Brain microvascular endothelial cell (primary cell): ENCODE data around the gene TMEM42.
"Not testable (repeated sequence)": the region's sequence is repeated elsewhere in the genome, so short reads cannot be mapped to it uniquely, and the experiment has no call there.

Experiments used
- DNase-seq: peaks from one replicate; pipeline ENCODE4 v3.0.0-alpha.2; 2020
- H3K27ac ChIP-seq: fragments of 250-450 bp; sonication (Bioruptor Pico); 2 replicates; pipeline ENCODE4 v1.5.1; 2020; ENCODE audit warnings: mild to moderate bottlenecking, moderate library complexity
- H3K27me3 ChIP-seq: fragments of 250-450 bp; sonication (Bioruptor Pico); replicated peaks from 2 replicates; pipeline ENCODE4 v1.5.1; 2020; ENCODE audit warnings: mild to moderate bottlenecking
- H3K36me3 ChIP-seq: fragments of 250-450 bp; sonication (Bioruptor Pico); replicated peaks from 2 replicates; pipeline ENCODE4 v1.5.1; 2020; ENCODE audit warnings: mild to moderate bottlenecking
- H3K4me3 ChIP-seq: 2 replicates; pipeline ENCODE4 v1.5.1; 2011; ENCODE audit warnings: low read depth, mild to moderate bottlenecking, control low read depth, low read length, moderate library complexity
- CTCF ChIP-seq: IDR thresholded peaks from 2 replicates; pipeline ENCODE4 v1.5.1; 2011; ENCODE audit warnings: low read depth, mild to moderate bottlenecking, moderate library complexity, low read length, control low read depth, inconsistent platforms; ENCODE audit errors: missing control alignments
- in situ Hi-C: cut with HindIII; loops from 2 replicates; pipeline ENCODE4 v1.10.0; 2017; ENCODE audit warnings: low sequenced_read_pairs, low pct_ligation_motif_present

TMEM42 gene

DNA sequence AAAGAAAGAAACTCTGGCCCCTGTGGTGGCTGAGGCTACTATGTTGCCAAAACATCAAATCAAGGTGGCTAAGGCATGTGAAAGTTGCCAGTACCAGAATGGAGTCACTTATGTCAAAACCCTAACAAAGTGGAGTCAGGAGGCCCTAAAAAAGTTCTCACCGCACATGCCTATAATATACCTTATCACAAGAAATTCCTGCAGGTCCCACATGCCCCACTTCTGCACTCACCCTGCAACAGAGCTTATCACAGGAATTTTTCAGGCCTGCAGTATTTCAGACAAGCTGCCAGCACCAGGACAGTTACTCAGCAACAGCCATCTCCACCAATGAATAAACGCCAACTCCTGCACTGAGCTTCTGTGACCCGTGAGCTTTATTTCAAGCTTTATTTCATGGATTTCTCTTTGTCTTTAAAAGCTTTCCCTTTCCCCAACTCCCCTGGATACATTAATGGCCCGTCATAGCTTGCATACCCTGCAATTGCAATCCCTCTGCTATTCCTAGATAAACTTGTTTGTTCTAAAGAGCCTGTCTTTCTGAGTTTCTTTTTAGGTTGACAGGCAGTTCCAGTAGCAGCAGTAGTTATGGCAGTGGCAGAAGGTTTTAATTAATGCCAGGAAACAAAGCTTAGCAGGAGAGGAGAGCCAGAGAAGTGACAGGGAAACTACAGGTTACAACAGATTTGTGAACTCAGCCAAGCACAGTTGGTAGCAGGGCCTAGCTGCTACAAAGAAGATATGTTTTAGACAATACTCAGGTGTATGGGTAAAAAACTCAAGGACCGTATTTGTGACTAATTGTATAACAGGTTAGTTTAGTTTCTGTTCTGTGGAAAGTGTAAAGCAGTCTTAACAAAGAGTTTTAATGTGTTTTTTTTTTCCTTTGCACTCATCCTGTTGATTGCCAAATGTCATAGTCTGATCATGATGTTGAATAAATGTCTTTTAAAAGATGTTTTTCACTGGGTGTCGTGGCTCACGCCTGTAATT, 15.9 kb upstream of the TMEM42 start:
- DNase-seq: peak; percentile 57
- TF ChIP-seq CTCF: no peak
- Histone ChIP-seq H3K27me3 (no peaks in the 10 kb centered on the region), H3K27ac (no peak overlapping the region), H3K4me3 (no peak overlapping the region), H3K36me3 (no peaks in the 10 kb centered on the region)
- in situ Hi-C loops: no loop called here

GRCh38 chr3:44848634-44849033, 13.1 kb upstream of the TMEM42 start:
- DNase-seq: no peak
- in situ Hi-C loops: no loop called here
- no peak overlapping the region for H3K27ac ChIP-seq
- H3K4me3 ChIP-seq: no peak overlapping the region
- no peak for TF ChIP-seq CTCF
- H3K27me3 ChIP-seq: no peaks in the 10 kb centered on the region
- H3K36me3 ChIP-seq: no peaks in the 10 kb centered on the region

DNA sequence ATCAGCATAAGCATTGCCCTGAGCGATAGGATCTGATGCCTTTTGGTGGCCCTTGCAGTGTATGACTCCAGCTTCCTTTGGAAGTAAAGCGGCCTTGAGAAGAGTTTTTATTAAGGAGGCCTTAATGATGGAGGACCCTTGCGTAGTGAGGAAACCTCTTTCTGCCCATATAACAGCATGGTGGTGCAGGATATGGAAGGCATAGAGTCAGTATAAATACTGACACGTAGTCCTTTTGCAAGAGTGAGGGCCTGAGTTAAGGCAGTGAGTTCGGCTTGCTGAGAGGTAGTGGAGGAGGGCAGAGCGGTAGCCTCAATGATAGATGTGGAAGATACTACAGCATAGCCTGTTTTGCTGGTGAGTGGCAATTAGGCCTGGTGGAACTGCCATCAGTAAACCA, 5.0 kb upstream of the TMEM42 start:
- H3K36me3 ChIP-seq, H3K27ac ChIP-seq, H3K27me3 ChIP-seq, H3K4me3 ChIP-seq, DNase-seq, in situ Hi-C loops: not testable (repeated sequence)

- Histone ChIP-seq H3K27ac (no peak overlapping the region), H3K36me3 (no peaks in the 10 kb centered on the region), H3K4me3 (no peak overlapping the region), H3K27me3 (no peaks in the 10 kb centered on the region)
- TF ChIP-seq CTCF: no peak
- no peak for DNase-seq
- in situ Hi-C loops: no loop called here
Observed at GRCh38 chr3:44860117-44860516, 1.6 kb upstream of the TMEM42 start.

DNA sequence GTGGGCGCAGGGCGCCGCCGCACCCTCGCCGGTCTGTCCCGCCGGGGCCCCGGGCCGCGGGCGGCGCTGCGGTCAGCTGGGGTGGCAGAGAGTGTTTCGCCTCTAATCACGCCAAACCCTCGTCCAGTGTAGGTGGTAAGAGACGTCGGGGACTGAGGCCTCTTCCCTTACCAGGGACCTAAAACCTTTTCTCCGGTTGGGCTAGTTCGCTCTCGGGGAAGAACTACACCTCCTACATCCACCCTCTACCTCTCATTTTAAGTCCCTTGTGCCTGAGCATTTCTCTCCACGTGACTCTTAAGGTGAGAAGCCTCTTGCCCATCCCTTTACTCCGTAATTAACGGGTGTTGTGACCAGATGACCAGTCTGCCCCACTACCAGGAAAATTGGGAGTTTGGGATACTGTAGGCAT, 520 bp downstream of the TMEM42 start:
- H3K27me3 ChIP-seq: no peaks in the 10 kb centered on the region
- peak overlapping the region; percentile 66 for H3K4me3 ChIP-seq
- in situ Hi-C loops: no loop called here
- DNase-seq: peak; percentile 7
- no peaks in the 10 kb centered on the region for H3K36me3 ChIP-seq
- peak overlapping the region; percentile 87 for H3K27ac ChIP-seq
- TF ChIP-seq CTCF: no peak

DNA sequence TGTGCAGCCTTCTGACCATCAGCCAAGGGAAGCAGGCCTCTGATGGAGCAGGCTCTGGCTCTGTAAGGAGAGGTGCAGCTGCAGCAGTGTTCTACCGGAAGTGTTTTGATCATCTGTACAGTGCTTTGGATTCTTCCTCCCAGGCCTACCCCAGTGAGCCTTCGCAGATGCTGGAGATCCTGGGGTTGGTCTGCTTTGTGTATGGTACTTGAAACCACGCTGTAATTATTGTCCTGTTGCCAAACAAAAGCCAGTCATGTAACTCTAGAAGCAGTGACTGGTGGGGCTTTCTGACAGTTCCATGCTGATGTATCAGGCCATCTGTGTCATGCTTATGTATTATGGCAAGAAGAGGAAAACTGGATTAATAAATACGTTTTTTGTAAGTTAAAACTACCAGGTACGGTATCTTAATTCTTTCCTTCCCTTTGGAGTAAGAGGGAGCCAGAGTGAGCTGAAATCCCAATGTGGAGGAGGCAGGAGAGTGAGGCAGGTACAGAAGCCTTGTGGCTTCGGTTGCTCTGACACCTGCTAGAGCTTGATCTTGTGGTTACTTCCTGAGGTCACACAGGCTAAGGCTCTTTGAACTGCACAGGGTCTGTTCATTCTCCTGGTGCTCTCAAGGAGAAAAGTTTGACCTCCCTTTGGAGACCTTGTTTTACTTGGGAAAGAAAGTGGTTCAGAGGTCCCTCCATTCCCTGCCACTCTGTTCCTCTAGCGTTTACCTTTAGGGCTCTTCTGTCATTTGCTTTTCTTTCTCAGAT, 3.7 kb downstream of the TMEM42 start:
- Histone ChIP-seq H3K36me3 (no peaks in the 10 kb centered on the region), H3K27ac (no peak overlapping the region), H3K27me3 (no peaks in the 10 kb centered on the region), H3K4me3 (no peak overlapping the region)
- no peak for DNase-seq
- in situ Hi-C loops: no loop called here
- TF ChIP-seq CTCF: no peak
